NCI-H128 (cell line): ENCODE data around the gene MMP20.
"Not testable (repeated sequence)": the region's sequence is repeated elsewhere in the genome, so short reads cannot be mapped to it uniquely, and the experiment has no call there.

Source experiments
- DNase-seq: peaks from one replicate; lab custom pipeline; 2025; ENCODE audit not compliant: unreplicated experiment; lab: John Stamatoyannopoulos, UW

MMP20 gene, protein sequence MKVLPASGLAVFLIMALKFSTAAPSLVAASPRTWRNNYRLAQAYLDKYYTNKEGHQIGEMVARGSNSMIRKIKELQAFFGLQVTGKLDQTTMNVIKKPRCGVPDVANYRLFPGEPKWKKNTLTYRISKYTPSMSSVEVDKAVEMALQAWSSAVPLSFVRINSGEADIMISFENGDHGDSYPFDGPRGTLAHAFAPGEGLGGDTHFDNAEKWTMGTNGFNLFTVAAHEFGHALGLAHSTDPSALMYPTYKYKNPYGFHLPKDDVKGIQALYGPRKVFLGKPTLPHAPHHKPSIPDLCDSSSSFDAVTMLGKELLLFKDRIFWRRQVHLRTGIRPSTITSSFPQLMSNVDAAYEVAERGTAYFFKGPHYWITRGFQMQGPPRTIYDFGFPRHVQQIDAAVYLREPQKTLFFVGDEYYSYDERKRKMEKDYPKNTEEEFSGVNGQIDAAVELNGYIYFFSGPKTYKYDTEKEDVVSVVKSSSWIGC

DNA sequence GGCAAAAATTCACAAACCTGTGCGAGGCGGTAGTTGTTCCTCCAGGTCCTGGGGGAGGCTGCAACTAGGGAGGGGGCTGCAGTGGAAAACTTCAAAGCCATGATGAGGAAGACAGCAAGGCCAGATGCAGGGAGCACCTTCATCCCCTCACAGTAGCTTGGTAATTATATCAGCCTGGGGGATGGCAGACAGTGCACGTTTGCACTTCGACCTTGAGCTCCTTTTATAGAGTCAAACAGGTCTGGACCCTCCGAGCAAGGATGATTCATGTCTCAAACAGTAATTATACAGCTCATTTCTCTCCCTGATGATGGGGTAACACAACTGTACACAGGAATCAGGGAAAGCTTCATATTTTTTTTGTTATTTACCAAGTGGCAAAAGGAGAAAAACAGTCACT, at the start of gene MMP20:
MMP20 (minus strand) TSS at position 156 of the 400 bp plus-strand sequence; CDS start at position 143, 13 bp downstream.
- no peak for DNase-seq

DNA sequence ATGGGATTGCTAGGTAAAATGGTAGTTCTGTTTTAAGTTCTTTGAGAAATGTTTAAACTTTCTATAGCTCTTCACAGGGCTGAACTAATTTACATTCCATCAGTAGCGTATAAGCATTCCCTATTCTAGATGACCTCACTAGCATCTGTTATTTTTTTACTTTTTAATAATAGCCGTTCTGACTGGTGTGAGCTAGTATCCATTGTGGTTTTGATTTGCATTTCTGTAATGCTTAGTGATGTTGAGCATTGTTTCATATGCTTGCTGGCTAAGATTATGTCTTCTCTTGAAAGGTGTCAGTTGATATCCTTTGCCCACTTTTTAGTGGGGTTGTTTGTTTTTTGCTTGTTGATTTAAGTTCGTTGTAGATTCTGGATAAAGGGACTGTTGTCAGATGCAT, 44.5 kb upstream of the MMP20 start:
- DNase-seq, result no peak

DNA sequence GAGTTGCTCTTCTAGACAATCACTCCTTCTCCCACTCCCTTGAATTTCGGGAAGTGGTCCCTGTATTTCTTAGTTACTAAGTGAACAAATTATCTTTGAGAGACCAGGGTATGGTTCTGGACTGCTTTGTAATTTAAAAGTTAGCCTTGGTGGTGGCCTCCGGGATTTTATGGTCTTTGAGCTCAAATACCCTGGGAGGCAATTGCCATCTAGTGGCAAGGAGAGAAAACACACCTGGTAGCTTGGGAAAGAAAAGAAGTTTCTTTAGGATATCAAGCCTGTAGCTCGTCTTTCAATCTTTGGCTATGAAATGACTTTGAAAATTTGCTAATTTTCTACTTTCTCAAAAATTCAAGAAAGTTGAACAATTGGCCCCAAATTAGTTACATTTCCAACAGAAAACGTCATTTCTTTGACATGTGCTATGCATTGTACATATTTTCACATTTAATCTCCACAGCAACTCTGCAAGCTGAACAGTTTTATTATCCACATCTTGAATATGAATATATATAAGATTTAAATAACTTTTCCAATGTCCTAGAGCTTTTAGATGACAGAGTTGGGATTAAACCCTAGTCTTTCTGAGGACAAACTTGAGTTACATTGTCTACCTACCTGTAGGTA, 41.3 kb upstream of the MMP20 start:
- no peak for DNase-seq

DNA sequence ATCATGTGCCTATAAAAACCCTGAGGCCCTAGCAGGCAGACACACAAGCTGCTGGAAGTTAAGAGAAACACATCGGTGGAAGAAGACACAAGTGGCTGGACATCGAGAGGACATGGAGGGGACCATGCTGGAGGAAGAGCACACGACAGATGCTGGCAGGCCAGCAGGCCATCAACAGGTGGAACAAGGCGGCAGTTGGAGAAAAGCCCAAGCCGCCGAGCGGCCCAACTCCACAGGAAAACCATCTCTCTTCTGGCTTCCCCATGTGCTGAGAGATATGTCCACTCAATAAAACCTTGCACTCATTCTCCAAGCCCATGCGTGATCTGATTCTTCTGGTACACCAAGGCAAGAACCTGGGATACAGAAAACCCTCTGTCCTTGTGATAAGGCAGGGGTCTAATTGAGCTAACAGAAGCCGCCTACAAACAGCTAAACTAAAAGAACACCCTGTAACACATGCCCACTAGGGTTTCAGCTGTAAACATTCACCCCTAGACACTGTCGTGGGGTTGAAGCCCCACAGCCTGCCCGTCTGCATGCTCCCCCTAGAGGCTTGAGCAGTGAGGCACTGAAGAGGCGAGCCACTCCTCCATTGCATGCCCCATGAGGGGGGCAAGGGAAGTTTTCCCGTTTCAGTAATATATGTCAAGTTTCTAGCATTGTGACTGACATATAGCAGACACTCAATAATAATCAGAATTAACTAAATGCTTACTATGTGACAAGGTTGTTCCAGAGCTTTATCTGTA, 39.0 kb upstream of the MMP20 start:
- no peak for DNase-seq

DNA sequence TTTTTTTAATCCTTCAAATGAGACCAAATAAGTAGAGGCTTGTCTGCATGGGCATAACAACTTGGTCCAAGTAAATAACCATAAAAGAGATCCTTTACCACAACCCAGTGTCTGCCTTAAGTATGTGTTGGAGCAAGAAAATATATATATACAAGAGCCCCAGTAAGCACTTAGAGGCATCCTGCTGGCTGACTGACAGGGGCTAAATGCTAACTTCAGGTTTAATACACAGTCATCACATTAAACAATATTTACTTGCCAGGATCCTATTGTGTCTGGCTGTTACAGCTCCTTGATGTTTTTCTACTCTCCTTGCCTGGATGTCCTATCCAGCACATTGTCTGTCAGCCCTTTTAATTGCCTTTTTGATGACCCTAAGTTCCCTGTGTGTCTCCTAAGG, 37.5 kb upstream of the MMP20 start:
- DNase-seq, result no peak

DNA sequence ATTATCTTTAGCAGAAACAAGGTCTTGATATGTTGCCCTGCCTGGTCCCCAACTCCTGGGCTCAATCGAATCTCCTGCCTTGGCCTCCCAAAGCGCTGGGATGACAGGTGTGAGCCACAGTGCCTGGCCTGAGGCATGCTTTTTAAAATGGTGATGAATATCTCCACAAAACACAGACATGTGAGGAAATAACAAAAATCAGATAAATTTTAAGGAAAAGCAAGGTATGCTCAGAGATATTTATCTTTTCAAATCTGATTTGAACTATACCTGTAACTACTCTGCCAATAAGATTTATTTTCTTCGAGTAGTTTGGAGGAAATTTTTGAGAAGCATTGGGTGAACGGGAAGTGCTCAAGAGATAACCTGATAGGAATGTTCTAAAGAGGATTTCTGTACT, 35.9 kb upstream of the MMP20 start:
- no peak for DNase-seq

DNA sequence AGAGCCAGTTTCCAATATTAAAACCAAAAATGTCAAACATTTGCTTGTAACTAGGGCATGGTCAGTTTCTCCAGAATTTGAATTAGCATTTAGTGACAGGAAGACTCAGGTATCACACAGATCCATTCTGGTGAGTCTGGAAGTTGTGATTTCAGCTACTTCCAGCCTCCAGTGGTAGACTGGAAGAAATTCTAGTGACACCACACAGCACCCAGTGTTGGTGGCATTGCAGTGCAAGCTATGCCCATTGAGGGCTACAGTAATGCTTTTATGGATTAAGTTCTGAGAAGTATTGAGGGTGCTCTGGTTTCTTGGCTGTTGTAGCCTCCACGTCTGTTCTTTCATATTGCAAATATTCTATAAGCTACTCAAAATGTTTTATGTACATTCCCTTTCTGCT, 31.4 kb upstream of the MMP20 start:
- DNase-seq, result no peak

DNA sequence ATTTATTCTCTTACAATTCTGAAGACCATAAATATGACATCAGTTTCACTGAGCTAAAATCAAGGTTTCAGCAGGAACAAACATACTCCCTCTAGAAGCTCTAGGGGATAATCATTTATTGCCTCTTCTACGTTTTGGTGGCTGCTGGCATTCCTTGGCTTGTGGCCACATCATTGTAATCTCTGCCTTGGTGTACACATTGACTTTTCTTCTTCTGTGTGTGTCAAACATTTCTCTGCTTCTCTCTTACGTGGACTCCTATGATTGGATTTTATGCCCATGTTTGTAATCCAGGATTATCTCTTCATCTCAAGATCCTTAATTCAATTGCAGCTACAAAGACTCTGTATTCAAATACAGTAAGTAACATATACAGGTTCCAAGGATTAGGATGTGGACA, 30.4 kb upstream of the MMP20 start:
- DNase-seq, result no peak

DNA sequence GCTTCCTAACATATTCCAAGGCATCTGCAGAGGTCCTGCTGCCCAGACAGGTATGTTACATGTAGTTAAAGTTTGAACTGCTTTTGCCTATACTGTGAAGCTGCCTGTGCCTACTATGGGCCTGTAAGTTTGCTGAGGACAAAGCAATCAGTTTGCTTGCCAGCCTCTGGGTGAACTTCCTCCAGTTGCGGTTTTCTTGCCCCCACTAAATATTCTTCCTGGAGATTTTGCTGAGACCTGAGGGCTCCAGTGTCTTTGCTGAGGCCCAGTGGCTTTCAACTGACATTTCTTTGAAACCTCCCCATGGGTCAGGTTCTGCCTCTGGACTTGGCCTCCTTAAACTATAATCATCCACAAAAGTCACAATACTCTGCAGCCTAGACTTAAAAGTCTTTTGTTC, 29.6 kb upstream of the MMP20 start:
- DNase-seq, result no peak

DNA sequence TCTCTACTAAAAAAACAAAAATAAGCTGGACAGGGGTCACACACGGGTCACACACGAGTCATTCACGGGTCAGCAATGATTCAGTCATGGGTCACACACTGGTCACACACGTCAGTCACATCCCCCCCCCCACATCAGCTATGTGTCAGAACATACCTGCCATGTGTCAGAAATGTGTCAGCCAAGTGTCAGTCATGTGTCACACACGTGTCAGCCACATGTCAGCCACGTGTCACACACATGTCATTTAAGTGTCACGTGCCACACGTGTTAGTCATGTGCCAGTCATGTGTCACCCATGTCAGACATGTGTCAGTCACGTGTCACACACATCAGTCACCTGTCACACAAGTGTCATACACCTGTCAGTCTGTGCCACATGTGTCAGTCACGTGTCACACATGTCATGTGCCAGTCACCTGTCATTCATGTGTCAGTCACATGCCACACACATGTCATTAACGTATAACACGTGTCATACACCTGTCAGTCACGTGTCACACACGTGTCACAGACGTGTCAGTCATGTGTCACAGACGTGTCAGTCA, 28.7 kb upstream of the MMP20 start:
- no peak for DNase-seq

DNA sequence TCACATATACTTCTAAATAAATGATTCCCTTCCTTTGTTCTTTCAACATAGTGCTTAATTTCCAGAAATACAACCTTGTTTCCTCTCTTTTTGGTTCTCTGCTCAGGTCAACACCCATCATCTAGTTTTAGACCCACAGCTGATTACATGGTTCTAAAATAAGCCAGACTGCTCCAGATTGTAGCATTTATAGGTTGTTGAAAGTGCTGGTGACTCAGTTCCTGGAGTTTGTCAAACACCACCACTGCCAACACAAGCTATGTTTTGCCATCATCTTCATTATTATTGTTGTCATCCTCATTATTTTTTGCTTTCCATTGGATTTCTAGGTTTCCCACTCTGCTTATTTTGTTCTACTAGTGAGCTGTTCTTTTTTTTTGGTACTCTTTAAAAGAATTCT, 22.3 kb upstream of the MMP20 start:
- no peak for DNase-seq

DNA sequence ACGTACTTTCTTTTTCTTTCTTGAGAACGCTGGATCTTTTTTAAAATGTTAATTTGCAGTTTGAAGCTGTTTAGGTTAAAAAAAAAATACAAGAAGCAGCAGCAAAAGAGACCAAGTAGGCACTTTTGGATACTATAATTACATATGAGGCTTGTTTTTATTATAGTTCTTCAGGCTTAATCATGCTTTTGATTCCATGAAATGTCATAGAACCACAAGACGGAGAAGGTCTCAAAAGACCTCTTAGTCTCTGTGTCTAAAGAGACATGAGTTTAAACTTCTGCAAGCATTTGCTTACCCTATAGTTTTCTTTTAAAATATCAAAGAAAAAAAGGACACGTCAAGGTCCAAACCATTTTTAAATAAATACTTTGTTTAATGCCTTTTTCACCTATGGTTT, 18.8 kb upstream of the MMP20 start:
- no peak for DNase-seq

DNA sequence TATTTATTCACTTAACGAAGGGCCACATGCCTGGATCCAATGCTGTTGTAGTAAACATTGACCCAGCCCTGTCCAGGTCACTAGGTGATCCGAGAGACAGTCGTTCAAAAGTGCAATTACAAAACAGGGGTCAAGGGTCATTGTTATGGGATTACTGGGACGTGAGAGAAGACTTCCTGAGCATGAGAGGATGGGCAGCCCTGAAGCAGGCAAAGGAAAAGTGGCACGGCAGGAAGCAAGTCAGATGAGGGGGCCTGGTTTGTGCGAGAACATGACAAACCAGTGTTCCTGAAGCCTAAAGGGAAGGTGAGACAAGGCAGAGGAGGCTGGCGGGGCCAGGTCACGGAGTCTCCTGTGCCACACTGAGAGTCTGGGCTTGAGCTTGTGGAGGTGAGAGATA, 15.8 kb upstream of the MMP20 start:
- no peak for DNase-seq

DNA sequence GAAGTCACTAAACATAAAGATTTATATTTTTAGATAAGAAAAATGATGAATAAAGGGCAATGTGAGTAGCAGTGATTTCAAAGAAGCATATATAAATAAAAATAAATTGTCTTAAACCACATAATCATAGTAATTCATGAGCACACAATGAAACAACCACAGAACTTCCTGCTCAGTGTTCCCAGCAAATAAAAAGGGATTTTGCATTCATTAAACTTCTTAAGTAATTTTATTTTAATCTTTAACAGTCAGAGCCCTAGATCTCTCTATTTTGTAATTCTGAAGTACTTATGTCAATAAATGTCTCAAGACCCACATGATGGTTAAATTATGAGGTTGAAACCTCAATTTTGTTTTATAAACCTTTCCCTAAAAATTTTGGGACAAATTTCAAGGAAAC, 14.5 kb upstream of the MMP20 start:
- no peak for DNase-seq

DNA sequence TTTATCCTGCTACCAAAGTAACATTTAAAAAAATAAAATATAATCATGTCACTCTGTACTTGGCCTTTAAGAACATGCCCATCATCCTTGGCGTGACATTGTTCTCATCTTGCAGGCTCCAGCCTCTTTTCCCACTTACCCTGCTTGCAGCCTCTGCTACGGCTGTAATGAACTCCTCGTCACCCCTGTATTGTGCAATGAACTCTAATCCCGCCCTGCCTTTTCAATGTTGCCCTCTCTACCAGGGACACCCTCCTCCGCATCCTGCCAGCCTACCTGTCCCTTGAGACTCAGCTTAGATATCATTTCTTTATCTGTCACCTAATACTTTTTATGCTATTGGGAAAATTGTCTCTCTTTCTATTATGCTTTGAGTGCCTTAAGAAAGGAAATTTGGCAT, 12.6 kb upstream of the MMP20 start:
- no peak for DNase-seq

DNA sequence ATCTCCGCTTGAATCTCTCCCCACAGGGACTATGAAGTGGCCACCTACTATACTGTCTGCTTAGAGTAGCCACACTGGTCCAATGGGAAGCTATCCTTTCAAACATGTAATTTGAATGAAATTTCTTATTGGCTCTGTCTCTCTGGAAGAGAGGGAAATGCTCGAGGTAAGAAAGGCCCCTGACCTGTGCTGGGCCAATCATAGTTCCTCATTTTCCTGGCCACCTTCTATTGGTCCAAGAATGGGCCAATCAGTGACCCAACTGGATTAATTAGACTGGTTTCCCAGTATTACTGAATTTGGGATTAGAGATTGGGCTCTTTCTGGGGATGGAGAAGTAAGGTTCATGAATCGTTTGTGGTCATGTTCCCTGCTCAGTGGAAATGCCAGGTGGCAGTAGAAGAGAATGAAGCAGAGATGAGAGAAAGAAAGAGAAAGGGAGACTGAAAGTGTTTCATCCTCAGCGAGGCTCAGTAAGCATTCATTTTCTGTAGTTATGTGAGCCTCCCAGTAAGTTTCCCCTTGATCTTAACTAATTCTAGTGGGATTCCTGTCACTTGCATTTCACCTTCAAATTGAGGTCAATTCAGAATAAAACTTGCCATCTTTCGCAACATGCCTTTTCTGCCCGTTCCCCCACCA, 8.4 kb upstream of the MMP20 start:
- DNase-seq, result no peak

DNA sequence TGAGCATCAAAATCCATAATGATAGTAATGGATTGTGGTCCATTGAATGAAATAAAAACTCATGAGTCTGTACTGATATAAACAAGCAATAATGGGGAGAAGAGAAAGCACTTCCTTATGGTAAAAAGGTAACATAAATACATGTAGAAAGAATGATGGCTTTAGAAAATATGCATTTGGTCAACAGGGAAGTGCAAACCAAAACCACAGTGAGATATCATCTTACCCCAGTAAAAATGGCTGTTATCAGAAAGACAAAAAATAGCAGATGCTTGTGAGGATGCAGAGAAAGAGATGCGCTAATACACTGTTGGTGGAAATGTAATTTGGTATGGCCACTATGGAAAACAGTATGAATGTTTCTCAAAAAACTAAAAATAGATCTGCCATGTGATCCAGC, 6.9 kb upstream of the MMP20 start:
- DNase-seq, result no peak

DNA sequence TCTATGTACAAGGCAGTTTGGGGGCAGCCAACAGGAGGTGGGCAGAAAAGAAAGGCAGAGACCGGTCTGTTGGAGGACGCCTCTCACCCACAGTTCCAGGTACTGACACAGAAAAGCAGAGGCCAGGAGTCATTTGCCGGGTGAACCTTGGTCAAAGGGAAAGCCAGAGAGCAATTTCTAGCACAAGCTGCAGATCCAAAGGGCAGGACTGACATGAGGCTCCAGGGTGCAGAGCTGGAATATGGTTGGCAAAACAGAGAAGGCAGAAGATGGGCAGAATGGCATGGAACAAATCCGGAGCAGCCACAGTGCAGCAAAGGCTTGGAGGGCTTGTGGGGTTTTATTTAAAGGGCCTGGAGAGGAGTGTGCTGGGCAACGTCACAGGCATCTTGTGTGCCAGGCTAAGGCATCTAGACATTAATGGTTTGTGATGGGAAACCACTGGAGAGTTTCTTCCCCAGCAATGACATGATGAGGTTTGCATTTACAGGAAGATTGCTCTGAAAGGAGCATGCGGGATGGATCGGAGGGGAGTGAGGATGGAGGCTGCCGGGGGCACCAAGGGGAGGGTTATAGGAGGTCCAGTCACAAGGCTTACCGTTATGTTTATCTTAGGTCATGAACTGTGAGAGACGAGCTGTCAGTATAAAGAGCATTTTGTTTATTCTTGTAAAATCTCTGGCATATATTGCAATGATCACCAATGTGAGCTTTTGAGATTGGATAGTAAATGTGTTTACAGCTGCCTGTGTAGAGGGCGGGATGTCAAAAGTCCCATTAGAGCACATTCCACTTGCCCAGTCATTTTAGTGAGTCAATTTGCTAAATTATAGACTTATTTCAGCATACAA, 5.7 kb upstream of the MMP20 start:
- DNase-seq, result no peak

DNA sequence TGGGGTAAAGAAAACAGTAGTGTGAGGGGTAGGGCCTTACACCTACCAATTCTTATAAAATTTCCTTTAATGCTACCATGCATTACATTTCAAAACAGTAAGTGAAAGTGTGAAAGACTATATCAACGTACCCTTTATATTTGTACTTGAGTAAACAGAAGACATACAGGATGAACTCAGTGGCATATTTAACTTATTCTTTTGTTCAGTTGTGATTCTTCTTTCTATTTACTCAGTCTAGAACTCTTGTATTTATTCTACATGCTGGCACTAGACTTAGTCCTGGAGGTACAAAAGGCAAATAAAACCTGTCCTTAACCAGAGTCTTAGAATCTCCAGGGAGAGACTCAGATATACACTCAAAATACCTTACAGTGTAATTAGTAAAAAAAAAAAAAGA, 4.8 kb upstream of the MMP20 start:
- DNase-seq, result not testable (repeated sequence)

DNA sequence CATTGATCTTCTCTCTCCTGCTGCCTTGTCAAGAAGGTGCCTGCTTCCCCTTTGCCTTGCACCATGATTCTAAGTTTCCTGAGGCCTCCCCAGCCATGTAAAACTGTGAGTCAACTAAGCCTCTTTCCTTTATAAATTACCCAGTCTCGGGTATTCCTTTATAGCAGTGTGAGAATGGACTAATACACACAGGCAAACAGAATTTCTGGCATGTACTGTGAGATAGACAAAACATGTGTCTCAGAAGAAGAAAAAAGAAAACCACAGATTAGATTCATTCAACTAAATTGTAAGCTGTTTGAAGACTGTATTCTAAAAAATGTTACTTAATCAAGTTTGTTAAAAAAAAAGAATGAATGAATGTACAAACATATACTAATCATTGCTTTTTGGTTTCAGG, 1.5 kb upstream of the MMP20 start:
- DNase-seq, result no peak
